ENCODE measurements around the gene ZSWIM4.

DNA sequence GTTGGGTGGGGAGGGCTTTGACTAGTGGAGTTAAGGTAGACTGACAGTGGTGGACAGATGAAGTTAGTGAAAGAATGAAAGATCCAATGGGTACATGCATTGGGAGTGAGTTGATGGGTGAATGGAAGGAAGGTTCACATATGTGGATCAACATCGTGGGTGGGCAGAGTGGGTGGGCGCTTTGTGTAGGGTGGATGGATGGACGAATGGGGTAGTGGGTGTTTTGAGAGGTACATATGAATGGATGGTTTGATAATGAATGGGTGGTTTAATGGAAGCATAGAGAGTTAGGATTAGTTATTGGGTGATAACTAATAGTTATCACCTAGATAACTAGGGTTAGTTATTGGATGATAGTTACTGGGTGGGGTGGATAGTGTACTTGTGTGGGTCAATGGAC, 11.5 kb downstream of the ZSWIM4 start:
- TF ChIP-seq, protein P1, sequence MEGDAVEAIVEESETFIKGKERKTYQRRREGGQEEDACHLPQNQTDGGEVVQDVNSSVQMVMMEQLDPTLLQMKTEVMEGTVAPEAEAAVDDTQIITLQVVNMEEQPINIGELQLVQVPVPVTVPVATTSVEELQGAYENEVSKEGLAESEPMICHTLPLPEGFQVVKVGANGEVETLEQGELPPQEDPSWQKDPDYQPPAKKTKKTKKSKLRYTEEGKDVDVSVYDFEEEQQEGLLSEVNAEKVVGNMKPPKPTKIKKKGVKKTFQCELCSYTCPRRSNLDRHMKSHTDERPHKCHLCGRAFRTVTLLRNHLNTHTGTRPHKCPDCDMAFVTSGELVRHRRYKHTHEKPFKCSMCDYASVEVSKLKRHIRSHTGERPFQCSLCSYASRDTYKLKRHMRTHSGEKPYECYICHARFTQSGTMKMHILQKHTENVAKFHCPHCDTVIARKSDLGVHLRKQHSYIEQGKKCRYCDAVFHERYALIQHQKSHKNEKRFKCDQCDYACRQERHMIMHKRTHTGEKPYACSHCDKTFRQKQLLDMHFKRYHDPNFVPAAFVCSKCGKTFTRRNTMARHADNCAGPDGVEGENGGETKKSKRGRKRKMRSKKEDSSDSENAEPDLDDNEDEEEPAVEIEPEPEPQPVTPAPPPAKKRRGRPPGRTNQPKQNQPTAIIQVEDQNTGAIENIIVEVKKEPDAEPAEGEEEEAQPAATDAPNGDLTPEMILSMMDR (IDR thresholded peaks at IDR 0.05) = no peak
- TF ChIP-seq POLR2AphosphoS5 (IDR thresholded peaks at IDR 0.05) (no peak), POLR2A (IDR thresholded peaks at IDR 0.05) (no peak)

Data from upper lobe of left lung (tissue), 4 donors.